Vagina (tissue), 2 donors: ENCODE results near the gene ANO2.

Experiments
- CTCF ChIP-seq, 3 experiments: fragments of 450-650 bp in 2 of 3; fragments of 200-600 bp in 1 of 3; sonication (generic) in 1 of 3; IDR thresholded peaks; one replicate each; pipeline ENCODE4 v1.5.1; 2017 to 2019; ENCODE audit warnings: antibody characterized with exemption in 3 of 3, mild to moderate bottlenecking in 2 of 3, moderate library complexity in 2 of 3
- POLR2A ChIP-seq, 2 donors: fragments of 450-650 bp; IDR thresholded peaks; one replicate each; pipeline ENCODE4 v1.6.1; 2017; ENCODE audit warnings: antibody characterized with exemption in 2 of 2, mild to moderate bottlenecking in 2 of 2, moderate library complexity in 2 of 2
- POLR2AphosphoS5 ChIP-seq, 2 donors: sonication (generic); formaldehyde crosslinking; IDR thresholded peaks; one replicate each; pipeline ENCODE4 v1.9.0; 2017; ENCODE audit warnings: antibody characterized with exemption in 2 of 2, mild to moderate bottlenecking in 2 of 2, low read depth in 1 of 2; ENCODE audit not compliant: insufficient read depth in 1 of 2

- TF ChIP-seq POLR2AphosphoS5 (IDR thresholded peaks at IDR 0.05; ENCODE audit: insufficient read depth in 1 of 2, low read depth in 1 of 2) = no peak
- TF ChIP-seq CTCF (IDR thresholded peaks at IDR 0.05) = no peak
- no peak for TF ChIP-seq POLR2A (IDR thresholded peaks at IDR 0.05)
Measured at GRCh38 chr12:5656836-5657235, 288.2 kb downstream of the ANO2 start.
